HG03342 (cell line): ENCODE results near the gene ATXN2L.
A peak's percentile ranks its signal among the peaks of the same experiment; 100 is the strongest.

Source experiments
- ATAC-seq: cut with Tn5 transposase; IDR thresholded peaks from one replicate; pipeline ENCODE4 v1.9.1; 2021; ENCODE audit warnings: mild to moderate bottlenecking, moderate library complexity; ENCODE audit not compliant: unreplicated experiment

ATXN2L gene

DNA sequence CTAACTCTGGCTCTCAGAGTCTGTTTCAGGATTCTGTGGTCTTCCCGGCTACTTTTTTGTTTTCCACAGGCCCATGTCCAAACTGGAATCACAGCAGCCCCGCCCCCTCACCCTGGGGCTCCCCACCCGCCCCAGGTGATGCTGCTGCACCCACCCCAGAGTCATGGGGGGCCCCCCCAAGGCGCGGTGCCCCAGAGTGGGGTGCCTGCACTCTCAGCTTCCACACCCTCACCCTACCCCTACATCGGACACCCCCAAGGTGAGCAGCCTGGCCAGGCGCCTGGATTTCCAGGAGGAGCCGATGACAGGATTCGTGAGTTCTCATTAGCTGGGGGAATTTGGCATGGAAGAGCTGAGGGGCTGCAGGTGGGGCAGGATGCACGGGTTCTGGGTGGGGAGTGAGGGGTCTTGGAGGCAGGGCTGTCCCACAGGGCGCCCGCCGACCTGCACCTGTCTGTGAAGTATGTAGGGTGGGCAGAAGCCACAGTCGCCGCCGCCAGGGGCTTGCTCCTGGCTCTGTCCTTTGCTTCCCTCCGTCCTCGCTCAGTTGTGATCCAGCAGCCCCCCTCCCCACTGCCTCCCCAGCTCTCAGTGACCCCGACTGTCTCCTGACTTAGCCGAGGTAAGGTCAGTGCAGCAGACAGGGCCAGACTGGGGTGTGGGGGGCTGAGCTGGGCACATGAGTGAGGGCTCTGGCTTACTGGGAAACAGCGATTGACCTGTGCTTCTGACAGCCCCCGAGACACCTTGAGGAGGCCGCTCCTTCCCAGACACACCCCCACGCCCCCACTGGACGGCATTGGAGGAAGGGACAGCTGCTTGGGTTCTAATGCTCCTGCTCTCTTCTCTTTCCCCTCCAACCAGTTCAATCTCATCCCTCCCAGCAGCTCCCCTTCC is 13.3 kb downstream of the ATXN2L start:
- no peak for ATAC-seq

GRCh38 chr16:28836761-28837064 is 13.9 kb downstream of the ATXN2L start:
- no peak for ATAC-seq

DNA sequence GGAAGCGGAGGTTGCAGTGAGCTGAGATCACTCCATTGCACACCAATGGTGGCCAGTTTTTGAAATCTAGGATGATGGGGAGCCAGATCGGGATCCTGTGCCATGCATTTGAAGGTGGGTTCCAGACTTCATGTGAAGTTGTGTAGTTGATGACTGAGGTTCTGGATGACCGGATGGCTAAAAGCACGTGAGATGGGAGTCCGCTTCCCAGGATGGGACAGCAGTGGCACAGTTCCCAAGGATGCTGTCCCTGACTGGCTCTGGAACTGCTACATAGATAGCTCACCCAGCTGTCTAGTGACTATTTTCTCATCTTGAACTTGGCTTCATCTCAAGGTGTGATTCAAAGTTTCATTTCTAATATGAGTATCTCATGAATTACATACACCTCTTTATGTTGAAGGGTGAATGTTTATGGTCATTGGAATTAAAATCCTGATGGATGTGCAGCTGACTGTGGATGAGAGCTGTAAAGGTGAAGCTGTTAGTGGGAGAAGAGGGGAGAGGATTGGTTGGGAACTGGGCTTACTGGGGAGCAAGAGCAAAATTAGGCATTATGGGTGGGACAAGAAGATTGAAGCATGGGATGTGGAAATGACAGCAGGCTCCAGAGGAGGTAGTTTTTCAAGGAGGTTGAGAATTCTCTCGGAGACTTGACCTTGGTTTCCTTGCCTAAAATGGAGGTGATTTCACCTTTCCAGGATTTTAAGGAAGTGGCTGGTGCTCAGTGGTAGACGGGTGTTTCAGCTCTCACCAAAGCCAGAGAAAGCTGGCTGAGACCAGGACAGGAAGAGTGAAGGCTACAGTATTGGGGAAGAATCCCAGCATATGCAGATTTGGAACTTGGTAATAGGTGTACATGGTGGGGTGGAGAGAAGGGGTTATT is 15.1 kb downstream of the ATXN2L start:
- ATAC-seq = no peak

- ATAC-seq = no peak
These were observed 15.7 kb downstream of the ATXN2L start for GRCh38 chr16:28838558-28838918.

DNA sequence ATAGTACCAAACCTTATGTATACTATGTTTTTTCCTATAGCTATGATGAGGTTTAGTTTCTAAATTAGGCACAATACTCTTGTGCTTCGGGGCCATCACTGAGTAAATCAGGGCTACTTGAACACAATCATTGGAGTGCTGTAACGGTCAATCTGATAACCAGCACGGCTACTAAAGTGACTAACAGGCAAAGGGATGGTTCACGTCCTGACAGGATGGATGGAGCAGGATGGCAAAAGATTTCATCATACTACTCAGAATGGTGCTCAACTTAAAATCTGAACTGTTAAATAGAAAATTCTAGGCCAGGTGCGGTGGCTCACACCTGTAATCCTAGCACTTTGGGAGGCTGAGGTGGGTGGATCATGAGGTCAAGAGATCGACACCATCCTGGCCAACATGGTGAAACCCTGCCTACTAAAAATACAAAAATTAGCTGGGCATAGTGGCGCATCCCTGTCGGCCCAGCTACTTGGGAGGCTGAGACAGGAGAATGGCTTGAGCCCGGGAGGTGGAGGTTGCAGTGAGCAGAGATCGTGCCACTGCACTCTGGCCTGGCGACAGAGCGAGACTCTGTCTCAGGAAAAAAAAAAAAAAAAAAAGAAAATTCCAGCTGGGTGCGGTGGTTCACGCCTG is 16.3 kb downstream of the ATXN2L start:
- ATAC-seq = no peak

- no peak for ATAC-seq
These were observed 17.1 kb downstream of the ATXN2L start for GRCh38 chr16:28839899-28840298.

DNA sequence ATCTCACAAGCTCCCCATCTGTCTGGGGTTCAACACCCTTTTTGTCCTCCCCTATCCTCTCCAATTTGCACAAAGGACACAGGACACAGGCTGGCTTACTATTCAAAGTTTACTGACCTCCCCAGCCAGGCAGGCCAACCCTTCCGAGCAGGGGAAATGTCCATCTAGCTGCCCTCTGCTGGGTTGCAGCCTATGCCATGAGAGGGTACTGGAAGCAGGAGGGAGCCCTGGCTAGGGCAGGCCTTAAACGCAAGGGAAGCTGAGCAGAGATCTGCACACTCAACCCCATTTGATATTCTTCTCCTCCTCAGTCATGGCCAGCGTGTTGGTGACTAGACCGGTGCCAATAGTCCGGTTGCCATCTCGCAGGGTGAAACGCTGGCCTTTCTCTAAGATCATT is 19.9 kb downstream of the ATXN2L start:
- ATAC-seq = no peak

- no peak for ATAC-seq
These were observed 21.0 kb downstream of the ATXN2L start for GRCh38 chr16:28843766-28844165.

DNA sequence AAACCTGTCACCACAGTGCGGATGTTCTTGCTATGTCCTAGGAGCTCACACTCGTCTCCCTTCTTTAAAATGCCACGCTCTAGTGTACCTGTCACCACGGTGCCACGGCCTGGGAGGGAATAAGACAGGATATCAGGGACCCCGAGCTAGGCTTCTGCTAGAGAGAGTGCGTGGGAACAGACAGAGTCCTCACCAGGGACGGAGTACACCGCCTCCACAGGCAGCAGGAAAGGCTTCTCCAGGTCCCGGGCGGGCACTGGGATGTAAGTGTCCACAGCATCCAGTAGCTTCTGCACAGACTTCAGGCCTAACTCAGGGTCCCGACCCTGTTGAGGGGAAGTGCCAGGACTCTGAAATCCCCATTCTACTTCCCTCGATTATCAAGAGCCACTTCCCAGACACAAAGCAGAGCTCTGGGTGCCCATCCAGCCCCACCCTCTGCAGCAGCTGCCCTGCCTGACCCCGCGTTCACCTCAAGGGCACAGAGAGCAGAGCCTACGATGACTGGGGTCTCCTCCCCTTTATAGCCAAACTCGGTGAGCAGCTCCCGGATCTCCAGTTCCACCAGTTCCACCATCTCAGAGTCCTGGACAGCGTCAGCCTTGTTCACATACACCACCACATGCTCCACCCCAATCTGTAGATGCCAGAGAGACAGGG is 21.6 kb downstream of the ATXN2L start:
- ATAC-seq = no peak

DNA sequence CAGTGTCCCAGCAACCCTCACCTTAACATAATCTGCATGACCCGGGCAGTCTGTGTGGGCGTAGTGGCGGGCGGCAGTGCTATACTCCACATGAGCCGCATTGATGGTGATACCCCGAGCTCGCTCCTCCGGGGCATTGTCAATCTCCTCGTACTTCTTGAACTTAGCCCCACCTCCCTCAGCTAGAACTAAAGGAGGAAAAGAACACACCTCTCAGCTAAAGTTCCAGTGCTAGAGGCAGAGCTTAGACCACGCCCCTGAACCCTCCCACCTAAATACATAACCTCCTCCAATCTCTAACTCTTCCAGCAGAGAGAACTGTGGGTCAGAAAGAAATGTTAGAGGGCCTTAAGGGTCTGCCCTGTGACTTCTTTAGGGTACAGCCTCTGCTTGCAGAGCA is 22.5 kb downstream of the ATXN2L start:
- no peak for ATAC-seq

GRCh38 chr16:28845761-28846079 is 22.9 kb downstream of the ATXN2L start:
- peak; percentile 2 for ATAC-seq

DNA sequence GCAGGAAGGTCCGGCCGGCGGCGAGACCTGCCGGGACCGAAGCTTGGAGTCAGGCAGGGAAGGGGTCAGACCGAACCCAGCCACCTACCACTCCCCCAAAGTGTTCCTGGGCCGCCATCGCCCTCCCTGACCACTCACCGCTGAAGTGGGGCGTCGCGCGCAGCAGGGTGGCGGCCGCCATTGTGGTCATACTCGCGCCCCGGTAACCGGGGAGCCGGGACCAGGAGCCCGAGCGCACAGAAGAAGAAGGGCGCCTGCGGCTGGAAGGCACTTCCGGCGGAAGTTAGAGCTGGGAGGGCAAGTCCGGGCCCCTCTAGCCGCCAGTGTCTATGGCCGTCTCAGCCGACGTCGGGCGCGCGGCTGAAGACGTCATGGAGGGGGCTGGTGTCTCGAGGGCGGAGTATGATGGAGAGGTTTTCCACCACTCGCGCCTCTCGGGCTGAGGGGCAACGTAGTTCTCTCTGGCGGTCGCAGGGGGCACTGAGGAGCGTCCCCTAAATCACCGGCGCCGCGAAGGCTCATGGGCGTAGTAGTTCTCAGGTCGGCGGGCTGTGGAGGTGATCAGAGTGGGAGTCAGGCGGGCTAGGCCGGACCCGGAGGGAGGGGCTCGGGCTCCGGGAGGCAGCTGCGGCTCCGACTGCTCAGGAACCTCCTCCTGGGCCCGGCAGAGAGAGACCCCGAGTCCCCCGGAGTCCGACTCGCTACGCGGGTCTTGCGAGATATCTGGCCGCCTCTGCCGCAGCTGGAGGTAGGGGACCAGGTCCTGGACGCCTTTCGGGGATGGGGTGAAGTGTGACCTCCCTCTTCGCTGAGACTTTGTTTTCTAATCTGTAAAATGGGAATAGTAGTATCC is 23.5 kb downstream of the ATXN2L start, which contains the start of gene TUFM:
TUFM (minus strand) TSS at position 269 of the 853 bp plus-strand sequence; CDS start at position 190, 79 bp downstream.
- ATAC-seq = peak; percentile 89

DNA sequence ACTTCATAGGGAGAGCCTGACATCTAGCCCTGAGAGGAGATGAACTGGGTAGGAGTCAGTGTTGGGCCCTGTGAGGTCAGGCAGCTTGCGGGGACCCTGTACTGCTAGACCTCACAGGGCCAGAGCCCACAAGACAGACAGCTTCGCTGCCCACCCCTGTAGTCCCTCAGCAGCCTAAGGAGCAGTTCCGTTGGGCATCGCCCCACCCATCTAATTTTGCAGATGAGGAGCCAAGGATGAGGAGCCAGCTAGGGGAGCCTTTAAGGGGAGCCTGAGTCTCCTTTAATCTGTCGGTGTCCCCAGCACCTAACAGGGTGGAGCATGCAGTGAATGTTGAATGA is 24.1 kb downstream of the ATXN2L start:
- ATAC-seq = peak; percentile 0

GRCh38 chr16:28858421-28858820 is 35.6 kb downstream of the ATXN2L start:
- no peak for ATAC-seq

DNA sequence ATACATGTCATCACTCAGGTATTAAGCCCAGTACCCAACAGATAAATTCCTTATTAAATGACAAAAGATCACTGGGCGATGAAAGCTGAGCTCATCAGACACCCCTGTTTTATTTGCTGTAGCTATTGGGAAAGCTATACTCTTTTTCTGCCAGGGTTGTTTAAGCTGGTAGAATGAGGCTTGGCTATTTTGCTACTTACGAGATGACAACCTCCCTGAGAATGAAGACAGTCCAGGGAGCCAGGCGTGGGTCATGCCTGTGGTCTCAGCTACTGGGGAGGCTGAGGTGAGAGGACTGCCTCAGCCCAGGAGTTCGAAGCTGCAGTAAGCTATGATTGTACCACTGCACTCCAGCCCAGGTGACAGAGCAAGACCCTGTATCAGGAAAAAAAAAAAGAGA is 36.5 kb downstream of the ATXN2L start:
- no peak for ATAC-seq

- no peak for ATAC-seq
These were observed 41.4 kb downstream of the ATXN2L start for GRCh38 chr16:28863929-28864793.

- no peak for ATAC-seq
These were observed 42.3 kb downstream of the ATXN2L start for GRCh38 chr16:28865001-28865688.

DNA sequence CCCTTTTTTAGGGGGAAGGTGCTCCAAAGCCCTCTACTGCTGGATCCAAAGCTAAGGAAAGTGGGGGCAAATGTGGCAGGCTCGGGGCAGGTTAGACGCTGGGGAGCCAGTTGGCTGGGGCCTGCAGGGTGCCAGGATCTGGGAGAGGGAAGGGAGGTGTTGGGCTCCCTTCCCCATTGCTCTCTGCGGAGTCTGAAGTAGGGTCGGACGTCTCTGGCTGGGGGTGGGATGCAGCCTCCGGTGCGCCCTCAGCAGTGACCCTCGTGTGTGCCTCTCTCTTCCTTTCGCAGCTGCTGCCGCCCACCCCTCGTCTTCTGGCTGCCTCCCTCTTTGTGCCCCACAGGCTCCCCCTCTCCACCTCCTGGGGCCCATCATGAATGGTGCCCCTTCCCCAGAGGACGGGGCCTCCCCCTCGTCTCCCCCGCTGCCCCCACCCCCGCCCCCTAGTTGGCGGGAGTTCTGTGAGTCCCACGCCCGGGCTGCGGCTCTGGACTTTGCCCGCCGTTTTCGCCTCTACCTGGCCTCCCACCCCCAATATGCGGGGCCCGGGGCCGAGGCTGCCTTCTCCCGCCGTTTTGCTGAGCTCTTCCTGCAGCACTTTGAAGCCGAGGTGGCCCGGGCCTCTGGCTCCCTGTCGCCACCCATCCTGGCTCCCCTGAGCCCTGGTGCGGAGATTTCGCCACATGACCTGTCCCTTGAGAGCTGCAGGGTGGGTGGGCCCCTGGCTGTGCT is 43.1 kb downstream of the ATXN2L start:
- ATAC-seq = no peak
